ENCODE results near the gene SPDYE4. TPM values are rescaled to one million over a fixed set of nuclear protein-coding genes. Genes with fewer than 3 reads are reported as not detected.

Gene SPDYE4
- total RNA-seq, 1 donor from 2014 or later = not detected

- no peak for DNase-seq (ENCODE audit: low spot score)
- H3K27ac Mint-ChIP-seq (ENCODE audit: unreplicated experiment) = no peak overlapping the region
- no peak overlapping the region for H3K4me3 Mint-ChIP-seq (ENCODE audit: unreplicated experiment)
- H3K27me3 Mint-ChIP-seq (ENCODE audit: low read depth) = no peaks in the 10 kb centered on the region
- TF ChIP-seq CTCF (IDR thresholded peaks at IDR 0.05) = no peak
- no peaks in the 10 kb centered on the region for H3K36me3 Mint-ChIP-seq (ENCODE audit: low read depth)
- no peaks in the 10 kb centered on the region for H3K9me3 Mint-ChIP-seq (ENCODE audit: low read depth)
- H3K4me1 Mint-ChIP-seq (ENCODE audit: low read depth) = peaks cover 5% of the 10 kb centered on the region
Measured at GRCh38 chr17:8720596-8720995, 37.8 kb downstream of the SPDYE4 start.

- Mint-ChIP-seq H3K27me3 (ENCODE audit: low read depth) (no peaks in the 10 kb centered on the region), H3K4me1 (ENCODE audit: low read depth) (peaks cover 5% of the 10 kb centered on the region), H3K36me3 (ENCODE audit: low read depth) (no peaks in the 10 kb centered on the region), H3K27ac (ENCODE audit: unreplicated experiment) (no peak overlapping the region), H3K4me3 (ENCODE audit: unreplicated experiment) (no peak overlapping the region), H3K9me3 (ENCODE audit: low read depth) (no peaks in the 10 kb centered on the region)
- no peak for DNase-seq (ENCODE audit: low spot score)
- TF ChIP-seq CTCF (IDR thresholded peaks at IDR 0.05) = no peak
Measured at GRCh38 chr17:8719291-8720246, 38.8 kb downstream of the SPDYE4 start.

- Mint-ChIP-seq H3K9me3 (ENCODE audit: low read depth) (no peaks in the 10 kb centered on the region), H3K36me3 (ENCODE audit: low read depth) (no peaks in the 10 kb centered on the region), H3K27ac (ENCODE audit: unreplicated experiment) (no peak overlapping the region), H3K27me3 (ENCODE audit: low read depth) (no peaks in the 10 kb centered on the region), H3K4me3 (ENCODE audit: unreplicated experiment) (no peak overlapping the region), H3K4me1 (ENCODE audit: low read depth) (peaks cover 5% of the 10 kb centered on the region)
- TF ChIP-seq CTCF (IDR thresholded peaks at IDR 0.05) = no peak
- DNase-seq (ENCODE audit: low spot score) = no peak
Measured at GRCh38 chr17:8718001-8718563, 40.3 kb downstream of the SPDYE4 start.

GRCh38 chr17:8713878-8714277 is 44.5 kb downstream of the SPDYE4 start:
- no peak overlapping the region for H3K4me3 Mint-ChIP-seq (ENCODE audit: unreplicated experiment)
- H3K9me3 Mint-ChIP-seq (ENCODE audit: low read depth) = no peaks in the 10 kb centered on the region
- DNase-seq (ENCODE audit: low spot score) = no peak
- no peak for TF ChIP-seq CTCF (IDR thresholded peaks at IDR 0.05)
- no peaks in the 10 kb centered on the region for H3K4me1 Mint-ChIP-seq (ENCODE audit: low read depth)
- H3K36me3 Mint-ChIP-seq (ENCODE audit: low read depth) = no peaks in the 10 kb centered on the region
- no peak overlapping the region for H3K27ac Mint-ChIP-seq (ENCODE audit: unreplicated experiment)
- H3K27me3 Mint-ChIP-seq (ENCODE audit: low read depth) = no peaks in the 10 kb centered on the region

GRCh38 chr17:8713315-8713714 is 45.0 kb downstream of the SPDYE4 start:
- Mint-ChIP-seq H3K27me3 (ENCODE audit: low read depth) (no peaks in the 10 kb centered on the region), H3K4me1 (ENCODE audit: low read depth) (no peaks in the 10 kb centered on the region), H3K36me3 (ENCODE audit: low read depth) (no peaks in the 10 kb centered on the region), H3K27ac (ENCODE audit: unreplicated experiment) (no peak overlapping the region), H3K4me3 (ENCODE audit: unreplicated experiment) (no peak overlapping the region), H3K9me3 (ENCODE audit: low read depth) (no peaks in the 10 kb centered on the region)
- no peak for DNase-seq (ENCODE audit: low spot score)
- no peak for TF ChIP-seq CTCF (IDR thresholded peaks at IDR 0.05)
